Measurements from ENCODE around the gene CD244. TPM values are rescaled to one million over a fixed set of nuclear protein-coding genes. Genes with fewer than 3 reads are reported as not detected.

Gene CD244
- total RNA-seq (under 1 TPM in 2 of 4 donors, not detected in 2; 0.12 to 0.63 TPM), polyA plus RNA-seq (under 1 TPM in 2 of 3 donors, not detected in 1; 0.03 to 0.05 TPM)
- long read RNA-seq, donor 1 = 0 reads
- long read RNA-seq, donor 2 = 0 reads

DNA sequence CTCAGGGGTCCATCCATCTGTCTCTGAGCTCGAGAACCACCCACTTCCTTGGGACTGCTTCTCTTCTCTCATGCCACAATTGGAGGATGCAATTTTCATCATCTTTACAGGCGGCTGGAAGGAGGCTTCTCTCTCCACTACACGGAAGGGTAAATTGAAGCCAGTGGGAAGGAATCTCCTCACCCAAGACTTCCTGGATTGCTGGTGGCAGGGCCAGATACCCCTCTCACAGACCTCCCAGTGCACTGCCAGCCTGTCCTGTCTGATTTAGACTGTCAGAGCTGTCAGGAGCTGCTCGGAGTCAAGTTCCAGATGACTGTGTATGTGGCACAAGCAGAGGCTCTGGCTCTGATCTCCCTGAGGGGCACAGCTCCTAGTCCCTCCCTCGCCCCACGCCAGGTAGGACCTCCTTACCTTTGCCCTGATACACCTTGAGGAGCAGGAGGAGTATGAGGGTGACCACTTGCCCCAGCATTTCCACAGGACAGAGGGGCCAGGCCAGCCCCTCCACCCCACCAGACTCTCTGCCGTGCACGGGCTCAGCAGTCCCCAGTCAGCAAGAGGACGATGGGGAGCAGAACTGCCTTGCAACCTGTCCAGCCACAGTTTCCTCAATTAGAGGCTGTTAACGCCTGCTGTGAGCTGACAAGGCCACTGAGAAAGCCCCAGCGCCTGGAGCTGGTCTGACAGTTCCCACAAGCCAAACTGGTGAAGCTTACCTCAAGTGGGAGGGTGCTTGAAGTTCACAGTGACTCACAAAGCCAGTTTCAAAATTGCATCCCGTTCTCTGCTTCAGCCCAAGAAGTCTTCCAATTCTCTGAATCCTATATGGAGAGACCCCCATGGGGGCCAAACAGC, at the start of gene CD244:
TSS of gene CD244 (minus strand) at position 685 of the 858 bp plus-strand sequence. CDS start at position 475, 210 bp downstream.
- DNase-seq (peak in 1 of 2 donors; percentile 20), ATAC-seq (no peak)
- no peaks in the 10 kb centered on the region for H3K9me3 ChIP-seq
- H3K4me3 ChIP-seq = no peak within 1 kb of the TSS
- no peaks in the 10 kb centered on the region for H3K36me3 ChIP-seq (ENCODE audit: insufficient read depth in 1 of 2, low read depth in 1 of 2)
- WGBS, 3 donors = 34 to 41% (median 40%) methylated on average over 12 of the region's 12 CpGs
- no peaks in the 10 kb centered on the region for H3K4me1 ChIP-seq
- no peak within 1 kb of the TSS for H3K27ac ChIP-seq
- intact Hi-C loops (cut with DNase I) = no loop called here
- H3K27me3 ChIP-seq (ENCODE audit: insufficient read depth in 3 of 3, low read length in 2 of 3) = peaks cover 0 to 2% (median 0%) of the 10 kb centered on the region in 3 donors
- TF ChIP-seq, protein P1, sequence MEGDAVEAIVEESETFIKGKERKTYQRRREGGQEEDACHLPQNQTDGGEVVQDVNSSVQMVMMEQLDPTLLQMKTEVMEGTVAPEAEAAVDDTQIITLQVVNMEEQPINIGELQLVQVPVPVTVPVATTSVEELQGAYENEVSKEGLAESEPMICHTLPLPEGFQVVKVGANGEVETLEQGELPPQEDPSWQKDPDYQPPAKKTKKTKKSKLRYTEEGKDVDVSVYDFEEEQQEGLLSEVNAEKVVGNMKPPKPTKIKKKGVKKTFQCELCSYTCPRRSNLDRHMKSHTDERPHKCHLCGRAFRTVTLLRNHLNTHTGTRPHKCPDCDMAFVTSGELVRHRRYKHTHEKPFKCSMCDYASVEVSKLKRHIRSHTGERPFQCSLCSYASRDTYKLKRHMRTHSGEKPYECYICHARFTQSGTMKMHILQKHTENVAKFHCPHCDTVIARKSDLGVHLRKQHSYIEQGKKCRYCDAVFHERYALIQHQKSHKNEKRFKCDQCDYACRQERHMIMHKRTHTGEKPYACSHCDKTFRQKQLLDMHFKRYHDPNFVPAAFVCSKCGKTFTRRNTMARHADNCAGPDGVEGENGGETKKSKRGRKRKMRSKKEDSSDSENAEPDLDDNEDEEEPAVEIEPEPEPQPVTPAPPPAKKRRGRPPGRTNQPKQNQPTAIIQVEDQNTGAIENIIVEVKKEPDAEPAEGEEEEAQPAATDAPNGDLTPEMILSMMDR (IDR thresholded peaks at IDR 0.05) = no peak

GRCh38 chr1:160911925-160912324, 49.2 kb upstream of the CD244 start:
- no peaks in the 10 kb centered on the region for H3K27me3 ChIP-seq (ENCODE audit: insufficient read depth in 3 of 3, low read length in 2 of 3)
- TF ChIP-seq, protein P1 (IDR thresholded peaks at IDR 0.05) = no peak
- WGBS, 3 donors = 49 to 71% (median 61%) methylated on average over 2 of the region's 2 CpGs
- no peak for DNase-seq
- H3K4me1 ChIP-seq = no peaks in the 10 kb centered on the region
- H3K27ac ChIP-seq = no peak overlapping the region
- ATAC-seq = no peak
- H3K9me3 ChIP-seq = no peaks in the 10 kb centered on the region
- no peak overlapping the region for H3K4me3 ChIP-seq
- no peaks in the 10 kb centered on the region for H3K36me3 ChIP-seq (ENCODE audit: insufficient read depth in 1 of 2, low read depth in 1 of 2)
- intact Hi-C loops (cut with DNase I) = no loop called here

GRCh38 chr1:160911441-160911840, 48.8 kb upstream of the CD244 start:
- no peaks in the 10 kb centered on the region for H3K27me3 ChIP-seq (ENCODE audit: insufficient read depth in 3 of 3, low read length in 2 of 3)
- no peaks in the 10 kb centered on the region for H3K36me3 ChIP-seq (ENCODE audit: insufficient read depth in 1 of 2, low read depth in 1 of 2)
- 71 to 81% (median 76%) methylated on average over 7 of the region's 7 CpGs for WGBS, 3 donors
- ATAC-seq (no peak), DNase-seq (no peak)
- no peak overlapping the region for H3K27ac ChIP-seq
- no peaks in the 10 kb centered on the region for H3K9me3 ChIP-seq
- intact Hi-C loops (cut with DNase I) = no loop called here
- no peak overlapping the region for H3K4me3 ChIP-seq
- TF ChIP-seq, protein P1 (IDR thresholded peaks at IDR 0.05) = no peak
- no peaks in the 10 kb centered on the region for H3K4me1 ChIP-seq

- TF ChIP-seq, protein P1 (IDR thresholded peaks at IDR 0.05) = no peak
- no peak overlapping the region for H3K27ac ChIP-seq
- DNase-seq (no peak), ATAC-seq (no peak)
- intact Hi-C loops (cut with DNase I) = no loop called here
- no peaks in the 10 kb centered on the region for H3K9me3 ChIP-seq
- no peaks in the 10 kb centered on the region for H3K27me3 ChIP-seq (ENCODE audit: insufficient read depth in 3 of 3, low read length in 2 of 3)
- H3K4me1 ChIP-seq = no peaks in the 10 kb centered on the region
- 66 to 74% (median 68%) methylated on average over 6 of the region's 6 CpGs for WGBS, 3 donors
- H3K4me3 ChIP-seq = no peak overlapping the region
- H3K36me3 ChIP-seq (ENCODE audit: insufficient read depth in 1 of 2, low read depth in 1 of 2) = no peaks in the 10 kb centered on the region
Measured at GRCh38 chr1:160910170-160910750, 47.6 kb upstream of the CD244 start.

Data from psoas muscle (tissue), 8 donors.